ENCODE measurements around the gene SRC.

DNA sequence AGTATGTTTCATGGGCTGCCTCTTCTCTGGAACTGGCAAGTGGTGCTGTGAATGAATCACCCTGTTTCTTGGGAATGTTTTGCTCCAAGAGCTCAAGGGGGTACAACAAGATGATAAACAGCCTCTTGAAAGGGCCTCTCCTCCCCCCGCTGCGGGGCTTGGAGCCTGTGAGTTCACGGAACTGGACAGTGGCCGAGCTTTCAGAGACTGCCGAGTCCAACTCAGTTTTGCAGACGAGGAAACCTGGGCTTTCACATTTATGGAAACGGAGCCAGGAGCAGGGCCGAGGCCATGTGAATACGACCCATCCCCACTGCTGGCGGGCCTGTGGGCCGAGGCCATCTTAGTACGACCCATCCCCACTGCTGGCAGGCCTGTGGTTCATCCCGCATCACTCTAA, 18.2 kb upstream of the SRC start:
- TF ChIP-seq, protein P1, sequence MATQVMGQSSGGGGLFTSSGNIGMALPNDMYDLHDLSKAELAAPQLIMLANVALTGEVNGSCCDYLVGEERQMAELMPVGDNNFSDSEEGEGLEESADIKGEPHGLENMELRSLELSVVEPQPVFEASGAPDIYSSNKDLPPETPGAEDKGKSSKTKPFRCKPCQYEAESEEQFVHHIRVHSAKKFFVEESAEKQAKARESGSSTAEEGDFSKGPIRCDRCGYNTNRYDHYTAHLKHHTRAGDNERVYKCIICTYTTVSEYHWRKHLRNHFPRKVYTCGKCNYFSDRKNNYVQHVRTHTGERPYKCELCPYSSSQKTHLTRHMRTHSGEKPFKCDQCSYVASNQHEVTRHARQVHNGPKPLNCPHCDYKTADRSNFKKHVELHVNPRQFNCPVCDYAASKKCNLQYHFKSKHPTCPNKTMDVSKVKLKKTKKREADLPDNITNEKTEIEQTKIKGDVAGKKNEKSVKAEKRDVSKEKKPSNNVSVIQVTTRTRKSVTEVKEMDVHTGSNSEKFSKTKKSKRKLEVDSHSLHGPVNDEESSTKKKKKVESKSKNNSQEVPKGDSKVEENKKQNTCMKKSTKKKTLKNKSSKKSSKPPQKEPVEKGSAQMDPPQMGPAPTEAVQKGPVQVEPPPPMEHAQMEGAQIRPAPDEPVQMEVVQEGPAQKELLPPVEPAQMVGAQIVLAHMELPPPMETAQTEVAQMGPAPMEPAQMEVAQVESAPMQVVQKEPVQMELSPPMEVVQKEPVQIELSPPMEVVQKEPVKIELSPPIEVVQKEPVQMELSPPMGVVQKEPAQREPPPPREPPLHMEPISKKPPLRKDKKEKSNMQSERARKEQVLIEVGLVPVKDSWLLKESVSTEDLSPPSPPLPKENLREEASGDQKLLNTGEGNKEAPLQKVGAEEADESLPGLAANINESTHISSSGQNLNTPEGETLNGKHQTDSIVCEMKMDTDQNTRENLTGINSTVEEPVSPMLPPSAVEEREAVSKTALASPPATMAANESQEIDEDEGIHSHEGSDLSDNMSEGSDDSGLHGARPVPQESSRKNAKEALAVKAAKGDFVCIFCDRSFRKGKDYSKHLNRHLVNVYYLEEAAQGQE (IDR thresholded peaks at IDR 0.05; ENCODE audit: unreplicated experiment) = no peak
- TF ChIP-seq, protein P2, sequence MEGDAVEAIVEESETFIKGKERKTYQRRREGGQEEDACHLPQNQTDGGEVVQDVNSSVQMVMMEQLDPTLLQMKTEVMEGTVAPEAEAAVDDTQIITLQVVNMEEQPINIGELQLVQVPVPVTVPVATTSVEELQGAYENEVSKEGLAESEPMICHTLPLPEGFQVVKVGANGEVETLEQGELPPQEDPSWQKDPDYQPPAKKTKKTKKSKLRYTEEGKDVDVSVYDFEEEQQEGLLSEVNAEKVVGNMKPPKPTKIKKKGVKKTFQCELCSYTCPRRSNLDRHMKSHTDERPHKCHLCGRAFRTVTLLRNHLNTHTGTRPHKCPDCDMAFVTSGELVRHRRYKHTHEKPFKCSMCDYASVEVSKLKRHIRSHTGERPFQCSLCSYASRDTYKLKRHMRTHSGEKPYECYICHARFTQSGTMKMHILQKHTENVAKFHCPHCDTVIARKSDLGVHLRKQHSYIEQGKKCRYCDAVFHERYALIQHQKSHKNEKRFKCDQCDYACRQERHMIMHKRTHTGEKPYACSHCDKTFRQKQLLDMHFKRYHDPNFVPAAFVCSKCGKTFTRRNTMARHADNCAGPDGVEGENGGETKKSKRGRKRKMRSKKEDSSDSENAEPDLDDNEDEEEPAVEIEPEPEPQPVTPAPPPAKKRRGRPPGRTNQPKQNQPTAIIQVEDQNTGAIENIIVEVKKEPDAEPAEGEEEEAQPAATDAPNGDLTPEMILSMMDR (conservative IDR thresholded peaks at IDR 0.05; ENCODE audit: low read depth in 2 of 2) = no peak
- TF ChIP-seq EZH2 (IDR thresholded peaks at IDR 0.05; ENCODE audit: low read depth, unreplicated experiment) (no peak), JUNB (IDR thresholded peaks at IDR 0.05; ENCODE audit: unreplicated experiment) (no peak), POLR2AphosphoS5 (IDR thresholded peaks at IDR 0.05; ENCODE audit: low read depth) (no peak)
- TF ChIP-seq, protein P3, sequence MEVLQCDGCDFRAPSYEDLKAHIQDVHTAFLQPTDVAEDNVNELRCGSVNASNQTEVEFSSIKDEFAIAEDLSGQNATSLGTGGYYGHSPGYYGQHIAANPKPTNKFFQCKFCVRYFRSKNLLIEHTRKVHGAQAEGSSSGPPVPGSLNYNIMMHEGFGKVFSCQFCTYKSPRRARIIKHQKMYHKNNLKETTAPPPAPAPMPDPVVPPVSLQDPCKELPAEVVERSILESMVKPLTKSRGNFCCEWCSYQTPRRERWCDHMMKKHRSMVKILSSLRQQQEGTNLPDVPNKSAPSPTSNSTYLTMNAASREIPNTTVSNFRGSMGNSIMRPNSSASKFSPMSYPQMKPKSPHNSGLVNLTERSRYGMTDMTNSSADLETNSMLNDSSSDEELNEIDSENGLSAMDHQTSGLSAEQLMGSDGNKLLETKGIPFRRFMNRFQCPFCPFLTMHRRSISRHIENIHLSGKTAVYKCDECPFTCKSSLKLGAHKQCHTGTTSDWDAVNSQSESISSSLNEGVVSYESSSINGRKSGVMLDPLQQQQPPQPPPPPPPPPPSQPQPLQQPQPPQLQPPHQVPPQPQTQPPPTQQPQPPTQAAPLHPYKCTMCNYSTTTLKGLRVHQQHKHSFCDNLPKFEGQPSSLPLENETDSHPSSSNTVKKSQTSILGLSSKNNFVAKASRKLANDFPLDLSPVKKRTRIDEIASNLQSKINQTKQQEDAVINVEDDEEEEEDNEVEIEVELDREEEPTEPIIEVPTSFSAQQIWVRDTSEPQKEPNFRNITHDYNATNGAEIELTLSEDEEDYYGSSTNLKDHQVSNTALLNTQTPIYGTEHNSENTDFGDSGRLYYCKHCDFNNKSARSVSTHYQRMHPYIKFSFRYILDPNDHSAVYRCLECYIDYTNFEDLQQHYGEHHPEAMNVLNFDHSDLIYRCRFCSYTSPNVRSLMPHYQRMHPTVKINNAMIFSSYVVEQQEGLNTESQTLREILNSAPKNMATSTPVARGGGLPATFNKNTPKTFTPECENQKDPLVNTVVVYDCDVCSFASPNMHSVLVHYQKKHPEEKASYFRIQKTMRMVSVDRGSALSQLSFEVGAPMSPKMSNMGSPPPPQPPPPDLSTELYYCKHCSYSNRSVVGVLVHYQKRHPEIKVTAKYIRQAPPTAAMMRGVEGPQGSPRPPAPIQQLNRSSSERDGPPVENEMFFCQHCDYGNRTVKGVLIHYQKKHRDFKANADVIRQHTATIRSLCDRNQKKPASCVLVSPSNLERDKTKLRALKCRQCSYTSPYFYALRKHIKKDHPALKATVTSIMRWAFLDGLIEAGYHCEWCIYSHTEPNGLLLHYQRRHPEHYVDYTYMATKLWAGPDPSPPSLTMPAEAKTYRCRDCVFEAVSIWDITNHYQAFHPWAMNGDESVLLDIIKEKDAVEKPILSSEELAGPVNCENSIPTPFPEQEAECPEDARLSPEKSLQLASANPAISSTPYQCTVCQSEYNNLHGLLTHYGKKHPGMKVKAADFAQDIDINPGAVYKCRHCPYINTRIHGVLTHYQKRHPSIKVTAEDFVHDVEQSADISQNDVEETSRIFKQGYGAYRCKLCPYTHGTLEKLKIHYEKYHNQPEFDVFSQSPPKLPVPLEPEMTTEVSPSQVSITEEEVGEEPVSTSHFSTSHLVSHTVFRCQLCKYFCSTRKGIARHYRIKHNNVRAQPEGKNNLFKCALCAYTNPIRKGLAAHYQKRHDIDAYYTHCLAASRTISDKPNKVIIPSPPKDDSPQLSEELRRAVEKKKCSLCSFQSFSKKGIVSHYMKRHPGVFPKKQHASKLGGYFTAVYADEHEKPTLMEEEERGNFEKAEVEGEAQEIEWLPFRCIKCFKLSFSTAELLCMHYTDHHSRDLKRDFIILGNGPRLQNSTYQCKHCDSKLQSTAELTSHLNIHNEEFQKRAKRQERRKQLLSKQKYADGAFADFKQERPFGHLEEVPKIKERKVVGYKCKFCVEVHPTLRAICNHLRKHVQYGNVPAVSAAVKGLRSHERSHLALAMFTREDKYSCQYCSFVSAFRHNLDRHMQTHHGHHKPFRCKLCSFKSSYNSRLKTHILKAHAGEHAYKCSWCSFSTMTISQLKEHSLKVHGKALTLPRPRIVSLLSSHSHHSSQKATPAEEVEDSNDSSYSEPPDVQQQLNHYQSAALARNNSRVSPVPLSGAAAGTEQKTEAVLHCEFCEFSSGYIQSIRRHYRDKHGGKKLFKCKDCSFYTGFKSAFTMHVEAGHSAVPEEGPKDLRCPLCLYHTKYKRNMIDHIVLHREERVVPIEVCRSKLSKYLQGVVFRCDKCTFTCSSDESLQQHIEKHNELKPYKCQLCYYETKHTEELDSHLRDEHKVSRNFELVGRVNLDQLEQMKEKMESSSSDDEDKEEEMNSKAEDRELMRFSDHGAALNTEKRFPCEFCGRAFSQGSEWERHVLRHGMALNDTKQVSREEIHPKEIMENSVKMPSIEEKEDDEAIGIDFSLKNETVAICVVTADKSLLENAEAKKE (CRISPR knock-in tag; IDR thresholded peaks at IDR 0.05) = no peak
